GF-D8 (cell line): Measurements from ENCODE around the gene PLXNA1.

Experiments used
- DNase-seq: peaks from one replicate; lab custom pipeline; 2025; lab: John Stamatoyannopoulos, UW

The PLXNA1 gene

DNA sequence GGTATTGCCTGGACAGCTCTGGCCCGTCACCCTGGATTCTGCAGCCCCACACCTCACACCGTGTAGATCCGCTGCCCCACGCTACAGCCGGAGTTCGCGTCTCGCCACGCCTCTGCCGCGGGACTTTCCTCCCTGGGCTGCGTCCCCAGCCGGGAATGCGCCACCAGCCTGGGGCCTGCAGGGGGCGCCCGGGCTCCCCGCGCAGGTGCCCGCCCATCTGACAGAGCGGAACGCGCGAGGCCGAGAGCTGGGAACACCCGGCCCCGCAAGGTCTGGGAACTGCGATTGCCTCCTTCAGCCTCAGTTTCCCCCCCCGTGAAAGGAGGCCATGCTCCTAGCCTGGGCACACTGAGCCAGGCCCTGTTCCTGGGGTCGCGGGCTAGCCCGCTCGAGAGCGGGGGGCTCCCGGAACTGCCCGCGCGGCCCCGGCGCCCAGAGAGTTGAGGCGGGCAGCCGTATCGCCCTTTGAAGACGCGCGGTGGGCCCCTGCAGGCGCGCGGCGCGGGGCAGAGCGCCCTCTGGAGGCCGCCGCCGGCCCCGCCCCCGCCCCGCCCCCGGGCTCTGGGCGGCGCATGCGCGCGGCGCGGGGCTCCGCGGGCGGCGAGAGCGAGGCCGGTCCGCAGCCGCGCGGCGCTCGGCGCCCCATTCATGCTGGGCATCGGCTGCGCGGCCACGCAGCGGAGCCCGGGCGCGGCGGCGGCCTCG lies at the start of gene PLXNA1:
PLXNA1 (plus strand) TSS at position 645 of the 705 bp plus-strand sequence. CDS start 5,479 bp downstream, outside the sequence.
- DNase-seq, result no peak

DNA sequence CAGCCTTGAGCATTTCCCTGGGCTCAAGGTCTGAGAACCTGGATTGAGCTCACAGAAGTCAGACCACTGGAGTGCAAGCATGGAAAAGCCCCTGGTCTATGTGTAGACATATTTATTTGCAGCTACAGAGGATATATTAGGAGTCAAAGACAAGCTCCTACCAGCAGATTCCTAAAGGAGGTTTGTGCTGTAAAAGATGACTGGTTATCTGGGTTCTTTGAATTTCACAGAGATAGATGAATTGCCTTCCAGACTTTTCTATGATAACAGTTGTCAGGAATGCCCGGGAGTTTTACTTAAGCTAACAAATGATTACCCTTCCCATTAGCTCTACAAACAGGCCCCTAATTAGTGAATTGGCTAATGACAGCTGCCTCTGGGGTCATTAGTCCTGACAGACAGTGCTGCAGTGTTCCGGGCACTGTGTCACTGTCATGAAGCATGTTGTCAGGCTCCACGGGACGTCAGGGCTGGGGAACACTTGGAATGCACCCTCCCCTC lies 48.8 kb upstream of the PLXNA1 start:
- no peak for DNase-seq

DNA sequence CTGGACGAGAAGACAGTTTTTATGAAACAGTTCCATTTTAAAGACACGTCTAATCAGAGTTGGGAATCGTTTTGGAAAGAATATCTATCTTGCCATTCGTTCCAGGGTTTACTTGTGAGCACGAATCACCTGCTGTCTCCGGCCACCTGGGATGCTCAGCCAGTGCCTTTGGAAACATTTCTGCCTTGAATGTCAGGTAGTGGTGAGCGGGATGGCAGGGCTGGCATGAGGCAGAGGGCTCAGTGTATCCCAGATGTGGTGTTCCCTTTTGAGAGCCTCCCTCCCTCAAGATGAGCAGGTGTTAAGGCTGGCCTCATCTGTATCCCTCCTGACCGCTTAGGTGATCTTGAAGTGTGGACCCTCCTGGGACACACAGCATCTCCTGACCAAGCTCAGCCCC lies 47.9 kb upstream of the PLXNA1 start:
- DNase-seq, result no peak

DNA sequence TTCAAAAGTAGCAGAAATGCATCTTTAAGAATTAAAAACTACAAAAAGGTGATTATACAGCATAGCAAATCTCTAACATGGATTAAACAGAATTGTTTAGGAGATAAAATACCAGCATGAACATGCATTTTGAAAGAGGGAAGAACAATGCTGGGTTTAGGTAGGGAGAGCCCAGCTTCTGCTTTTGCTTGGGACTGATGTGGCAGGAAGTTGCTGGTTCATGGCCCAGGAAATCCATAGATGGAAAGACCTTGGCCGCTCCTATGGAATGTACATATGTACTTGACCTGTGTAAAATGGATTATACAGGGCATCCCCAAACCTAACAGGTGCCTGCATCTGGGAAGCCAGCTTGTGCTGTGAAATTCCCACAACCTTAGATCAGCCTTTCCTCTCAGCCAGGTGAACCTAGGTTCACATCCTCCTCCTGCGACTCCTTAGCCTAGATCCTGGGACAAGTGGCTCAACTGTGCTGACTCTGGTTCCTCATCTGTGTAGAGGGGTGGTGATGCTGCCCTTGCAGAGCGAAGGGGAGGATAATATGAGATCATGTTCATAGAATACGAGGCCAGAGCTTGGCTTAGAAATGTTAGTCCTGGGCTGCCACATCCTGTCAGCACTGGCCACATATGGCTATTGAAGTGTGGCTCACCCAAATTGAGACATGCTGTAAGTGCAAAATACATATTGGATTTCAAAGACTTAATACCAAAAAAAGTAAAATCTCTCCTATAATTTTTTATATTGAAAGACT lies 47.0 kb upstream of the PLXNA1 start:
- DNase-seq, result no peak

DNA sequence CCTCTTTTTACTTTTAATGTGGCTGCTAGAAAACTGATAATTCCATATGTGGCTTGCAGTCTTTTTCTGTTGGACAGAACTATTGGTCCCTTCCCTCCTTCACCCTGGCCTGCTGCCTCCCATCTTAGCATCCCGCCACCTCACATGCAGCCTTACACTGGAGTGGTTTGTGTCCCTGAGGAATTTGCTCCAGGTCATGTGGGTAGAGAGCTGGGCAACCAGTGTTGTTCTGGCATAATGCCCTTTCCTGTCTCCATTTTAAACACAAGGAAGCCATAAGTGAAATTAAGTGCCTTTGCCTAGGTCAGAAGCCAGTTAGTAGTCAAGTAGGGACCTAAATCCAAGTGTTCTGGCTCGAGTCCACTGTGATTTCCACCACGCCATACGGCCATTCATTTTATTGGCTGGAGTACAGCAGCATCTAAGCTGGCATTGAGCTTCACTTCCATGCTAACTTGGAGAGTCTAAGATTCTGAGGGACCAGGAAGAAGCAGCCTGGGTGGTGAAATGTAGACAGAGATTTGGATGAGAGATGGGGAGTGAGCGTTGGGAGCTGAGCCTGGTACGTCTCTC lies 46.0 kb upstream of the PLXNA1 start:
- DNase-seq, result no peak

DNA sequence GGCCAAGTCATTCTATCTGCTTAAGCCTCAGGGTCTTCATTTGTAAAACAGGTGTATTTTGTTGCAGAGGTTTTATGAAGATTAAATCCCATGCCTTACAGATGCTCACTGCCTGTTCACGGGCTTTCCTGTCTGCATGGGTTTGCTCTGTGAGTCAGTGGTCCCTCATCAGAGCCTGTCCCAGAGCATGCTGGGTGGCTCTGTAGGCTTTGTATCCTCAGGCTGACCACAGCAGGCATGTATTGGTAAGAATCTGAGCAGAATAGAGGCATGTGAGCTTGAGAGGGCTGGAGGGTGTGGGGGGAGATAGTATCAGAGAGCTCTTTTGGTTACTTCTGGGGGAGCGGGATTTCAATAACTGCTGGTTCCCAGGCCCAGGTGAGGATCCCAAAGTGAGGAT lies 45.4 kb upstream of the PLXNA1 start:
- DNase-seq, result no peak

DNA sequence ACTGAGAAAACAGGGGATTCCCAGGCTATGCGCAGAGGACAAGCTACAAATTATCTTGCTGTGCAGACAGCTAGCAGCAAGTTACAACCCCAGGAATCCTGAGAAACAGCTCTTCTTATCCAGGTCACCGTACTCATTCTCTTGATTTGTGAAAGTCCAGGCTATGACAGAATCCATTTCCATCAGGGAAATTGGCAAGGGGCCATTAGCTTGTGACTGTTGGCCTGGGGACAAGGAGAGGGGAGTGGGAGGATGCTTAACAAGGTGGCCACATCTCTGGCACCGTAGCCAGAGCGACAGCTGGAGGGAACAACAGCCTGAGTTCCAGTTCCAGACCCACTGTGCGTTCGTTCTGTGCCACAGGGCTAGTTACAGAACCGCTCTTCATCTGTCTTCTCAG lies 44.9 kb upstream of the PLXNA1 start:
- DNase-seq, result no peak

DNA sequence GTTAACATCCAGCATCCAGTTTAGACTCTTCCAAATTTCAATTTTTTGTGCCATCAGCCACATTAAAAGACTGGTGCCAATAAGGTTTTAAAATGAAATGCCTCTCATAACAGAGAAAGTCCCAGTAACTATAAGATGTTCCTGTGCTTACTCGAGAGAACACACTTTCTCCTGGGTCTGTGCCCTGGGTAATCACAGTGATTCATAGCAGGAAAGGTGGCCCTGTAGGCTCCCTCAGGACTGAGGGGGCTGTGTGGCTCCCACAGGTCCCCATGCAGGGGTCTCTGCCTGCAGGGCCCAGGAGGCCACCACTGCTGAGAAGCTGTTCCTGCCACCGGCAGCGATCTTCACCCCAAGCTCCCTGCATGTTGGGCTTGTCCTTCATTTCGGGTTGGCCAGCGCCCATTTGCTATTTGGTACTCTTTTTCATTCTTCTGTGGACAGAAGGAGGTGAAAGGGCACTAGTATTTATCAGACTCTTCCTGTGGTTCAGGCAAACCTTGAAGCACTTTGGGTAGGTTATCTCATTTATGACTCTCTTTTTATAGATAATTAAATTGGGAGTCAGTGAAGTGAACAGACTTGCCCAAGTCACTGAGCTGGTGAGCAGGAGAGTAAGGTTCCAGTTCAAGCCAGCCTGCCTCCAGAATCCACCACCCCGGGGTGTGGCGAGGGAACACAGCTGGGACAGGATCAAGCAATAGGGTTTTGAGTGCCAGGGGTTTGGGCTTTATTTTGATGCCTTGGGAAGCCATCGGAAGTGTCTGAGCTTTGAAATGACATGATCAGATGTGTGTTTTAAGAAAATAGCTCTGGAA lies 44.2 kb upstream of the PLXNA1 start:
- no peak for DNase-seq

DNA sequence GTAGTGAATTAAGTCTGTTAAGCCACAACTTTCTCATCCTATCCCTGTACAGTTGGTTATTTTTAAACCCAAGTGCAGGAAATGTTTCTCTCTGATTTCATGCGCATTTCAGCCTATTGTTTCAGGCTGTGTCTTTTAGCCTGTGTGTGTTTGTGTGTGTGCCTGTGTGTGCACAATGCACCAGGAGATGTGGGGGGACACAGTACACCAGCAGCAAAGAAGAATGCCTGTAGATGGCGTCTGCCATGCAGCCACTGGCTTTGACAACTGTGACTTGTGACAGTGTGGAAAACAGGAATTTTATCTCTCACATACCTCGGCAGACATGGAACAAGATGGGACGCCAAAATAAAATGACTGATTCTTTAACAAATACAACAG lies 43.6 kb upstream of the PLXNA1 start:
- DNase-seq, result no peak

DNA sequence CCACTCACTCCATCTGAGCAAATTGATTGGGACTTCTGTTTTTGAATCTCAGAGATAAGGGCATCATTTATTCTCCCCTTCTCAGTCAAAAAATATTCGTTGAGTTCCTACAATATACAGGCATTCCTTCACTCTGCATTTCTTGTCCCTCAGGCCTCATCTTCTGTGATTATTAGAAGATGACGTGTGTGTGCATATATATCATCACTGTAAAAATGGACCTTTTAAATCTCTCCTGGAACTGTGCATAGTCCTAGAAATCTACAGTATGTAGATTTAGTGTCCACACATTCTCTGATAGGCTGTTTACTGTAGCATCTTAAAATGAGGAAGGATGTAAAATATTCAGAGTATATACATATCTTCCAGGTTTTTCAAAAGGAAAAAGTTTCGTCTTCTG lies 43.2 kb upstream of the PLXNA1 start:
- DNase-seq, result no peak

DNA sequence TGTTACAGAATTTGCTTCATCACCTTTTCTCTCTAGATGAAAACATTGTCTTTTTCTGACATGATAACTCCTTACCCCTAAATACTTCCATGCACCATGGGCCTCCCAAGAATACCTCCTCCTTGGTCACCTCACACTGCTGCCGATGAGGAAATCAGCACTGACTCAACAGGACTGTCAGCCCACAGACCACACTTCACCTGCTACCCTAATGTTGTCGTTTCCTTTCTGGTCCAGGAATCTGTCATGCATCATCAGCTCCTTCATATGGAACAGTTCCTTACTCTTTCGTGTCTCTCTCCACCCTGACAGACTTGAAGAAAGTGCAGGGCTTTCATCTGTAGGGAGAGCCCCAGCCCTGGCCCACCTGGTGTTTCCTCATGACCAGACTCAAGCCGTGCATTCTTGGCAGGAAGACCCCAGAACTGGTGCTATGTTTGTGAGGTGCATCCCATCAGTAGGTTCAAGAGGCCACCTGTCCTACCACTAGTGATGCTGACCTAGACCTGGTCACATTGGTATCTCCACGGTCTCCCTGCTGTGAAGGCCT lies 41.1 kb upstream of the PLXNA1 start:
- DNase-seq, result no peak

DNA sequence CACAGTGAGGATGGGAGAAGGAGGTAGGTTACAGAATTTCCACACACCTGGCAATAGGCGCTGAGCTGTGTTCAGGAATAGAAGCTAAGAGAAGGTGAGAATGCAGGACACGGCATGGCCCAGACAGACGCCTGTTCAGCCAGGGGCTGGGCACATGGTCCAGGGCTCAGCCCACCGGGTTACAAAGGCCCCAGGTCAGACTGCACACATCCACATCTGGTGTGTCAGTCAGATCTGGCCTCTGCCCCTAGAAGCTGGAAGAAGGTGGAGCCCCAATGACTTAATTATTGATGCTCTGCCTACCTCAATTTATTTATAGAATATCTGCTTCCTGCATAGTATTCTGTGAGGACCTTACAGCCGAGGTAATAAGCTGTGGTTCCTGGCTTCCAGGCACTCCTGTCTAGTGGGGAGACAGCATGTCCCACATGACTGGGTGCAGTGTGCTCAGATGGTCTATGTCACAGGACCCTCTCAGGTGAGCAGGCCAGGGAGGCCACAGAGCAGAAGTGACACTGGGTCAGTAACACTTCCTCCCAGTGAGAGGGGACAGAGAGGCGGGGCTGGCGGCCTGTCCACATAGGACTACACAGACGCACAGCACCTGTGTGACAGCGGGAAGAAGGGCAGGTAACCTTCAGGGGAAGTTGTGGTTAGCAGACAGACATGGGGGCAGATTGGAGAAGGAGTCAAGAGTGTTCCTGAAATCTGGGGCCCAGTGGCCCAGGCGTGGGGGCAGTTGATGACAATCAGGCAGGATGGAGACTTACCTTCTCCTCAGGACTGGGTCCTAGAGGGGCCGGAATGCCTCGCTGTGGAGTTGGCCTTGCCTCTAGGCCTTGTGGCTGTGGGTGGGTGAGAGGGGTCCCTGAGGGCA lies 38.6 kb upstream of the PLXNA1 start:
- DNase-seq, result no peak

DNA sequence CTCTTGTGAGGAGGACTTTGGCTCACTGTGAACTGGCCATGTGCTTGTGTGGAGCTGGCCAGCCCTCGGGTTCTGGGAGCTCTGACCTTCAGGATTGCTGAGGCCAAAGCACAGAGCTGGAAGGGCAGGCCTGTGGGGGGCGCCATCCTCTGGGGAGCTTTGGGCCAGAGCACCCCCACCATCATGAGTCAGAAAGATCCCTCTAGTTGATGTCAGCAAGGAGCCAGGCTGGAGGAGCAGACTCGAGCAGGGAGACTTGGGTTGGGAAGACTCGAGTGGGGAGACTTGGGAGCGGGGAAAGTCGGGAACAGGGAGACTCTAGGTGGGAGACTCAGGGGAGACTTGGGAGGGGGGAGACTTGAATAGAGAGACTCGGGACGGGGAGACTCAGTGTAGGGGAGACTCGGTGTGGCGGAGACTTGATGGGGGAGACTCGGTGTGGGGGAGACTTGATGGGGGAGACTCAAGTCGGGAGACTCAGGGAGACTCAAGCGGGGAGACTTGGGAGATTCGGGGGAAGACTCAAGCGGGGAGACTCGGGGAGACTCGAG lies 37.7 kb upstream of the PLXNA1 start:
- no peak for DNase-seq

DNA sequence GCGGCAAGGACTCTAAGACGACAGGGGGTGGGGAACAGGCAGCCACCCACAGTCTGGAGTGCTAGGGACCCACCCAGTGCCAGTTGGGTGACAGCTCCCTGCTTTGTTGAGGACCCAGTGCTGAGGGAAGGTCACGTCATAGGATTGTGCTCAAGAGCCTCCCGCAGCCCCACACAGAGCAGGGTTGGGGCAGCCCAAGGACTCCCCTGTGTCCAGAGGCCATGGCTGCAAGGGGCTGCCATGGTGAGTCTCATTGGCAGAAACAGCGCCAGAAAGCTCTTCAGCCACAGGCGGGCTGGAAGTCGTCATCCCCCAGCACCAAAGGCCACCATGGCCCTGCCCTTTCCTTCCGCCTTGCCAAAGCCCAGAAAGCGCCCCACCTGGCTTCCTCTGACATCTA lies 37.0 kb upstream of the PLXNA1 start:
- no peak for DNase-seq

DNA sequence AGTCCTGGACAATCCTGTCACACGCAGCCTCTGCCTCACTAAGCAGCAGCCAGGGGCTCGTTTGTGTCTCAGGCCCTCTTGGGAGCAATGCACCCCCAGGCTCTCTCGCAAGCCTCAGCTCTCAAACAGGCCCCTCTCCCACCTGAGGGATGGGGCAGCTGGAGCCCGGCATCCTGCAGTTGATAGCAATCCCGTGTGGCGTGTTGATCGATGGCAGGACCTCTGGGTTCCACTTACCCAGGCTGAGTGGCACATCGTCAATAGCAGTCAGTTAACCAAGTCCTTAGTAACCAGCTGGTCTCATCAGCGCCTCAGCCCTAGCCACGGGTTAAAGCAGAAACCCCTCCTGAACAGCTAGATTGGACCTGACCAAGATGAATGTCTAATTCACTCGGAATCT lies 36.5 kb upstream of the PLXNA1 start:
- no peak for DNase-seq

DNA sequence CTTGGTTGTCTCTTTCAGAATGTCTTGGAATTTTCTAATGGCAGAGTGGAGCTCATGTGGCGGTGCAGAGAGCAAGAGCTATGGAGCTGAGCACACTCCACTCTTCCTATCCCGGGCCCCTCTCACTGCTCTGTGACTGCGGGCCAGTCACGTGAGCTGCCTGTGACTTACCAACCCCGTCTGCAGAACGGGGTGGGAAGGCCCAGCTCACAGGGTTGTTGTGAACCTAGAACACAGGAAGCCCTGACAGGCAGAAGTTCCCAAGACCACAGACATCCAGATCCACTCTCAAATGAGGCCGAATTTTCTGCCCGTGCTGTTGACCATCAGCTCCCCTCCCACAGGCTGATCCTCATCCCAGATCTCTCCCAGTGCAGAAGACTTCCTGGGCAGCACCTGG lies 35.5 kb upstream of the PLXNA1 start:
- no peak for DNase-seq

DNA sequence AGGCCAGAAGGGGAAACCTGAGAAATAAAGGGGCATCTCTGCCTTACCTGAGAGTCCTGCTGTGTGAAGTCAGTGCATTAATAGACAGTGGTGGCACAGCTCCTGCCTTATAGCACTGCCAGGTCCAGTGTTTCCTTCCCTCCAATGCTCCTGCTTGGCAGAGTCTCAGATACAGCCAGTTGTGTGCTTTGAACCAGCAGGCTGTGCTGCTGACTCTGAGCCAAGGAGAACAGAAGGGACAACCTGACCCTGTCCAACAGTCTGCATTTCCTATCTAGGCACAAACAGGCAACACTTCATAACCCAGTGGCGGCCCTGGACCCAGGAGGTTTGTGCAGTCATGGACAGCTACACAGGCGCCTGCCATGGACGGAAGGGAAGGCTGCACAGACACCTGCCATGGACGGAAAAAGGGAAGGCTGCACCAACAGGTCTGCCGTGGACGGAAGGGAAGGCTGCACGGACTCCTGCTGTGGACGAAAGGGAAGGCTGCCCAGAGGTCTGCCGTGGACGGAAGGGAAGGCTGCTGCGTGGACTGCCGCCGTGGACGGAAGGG lies 33.9 kb upstream of the PLXNA1 start:
- no peak for DNase-seq

DNA sequence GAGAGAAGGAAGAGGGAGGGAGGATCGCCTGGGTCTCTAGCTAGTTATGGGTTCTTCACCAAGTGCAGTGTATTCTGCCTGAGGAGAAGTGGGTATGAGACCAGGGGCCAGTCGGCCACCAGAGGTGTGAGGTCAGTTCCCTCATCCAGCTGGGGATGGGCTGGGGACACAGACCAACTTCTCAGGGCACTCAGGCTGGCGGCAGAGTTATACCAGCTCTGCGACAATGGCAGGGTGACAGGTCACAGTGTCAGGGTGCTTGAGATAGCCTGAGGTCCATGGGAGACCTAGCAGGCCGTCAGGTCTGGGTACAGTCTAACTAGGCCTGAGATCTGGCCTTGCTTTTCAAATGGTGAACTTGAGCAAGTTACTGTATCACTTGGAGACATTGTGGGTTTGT lies 31.4 kb upstream of the PLXNA1 start:
- no peak for DNase-seq

DNA sequence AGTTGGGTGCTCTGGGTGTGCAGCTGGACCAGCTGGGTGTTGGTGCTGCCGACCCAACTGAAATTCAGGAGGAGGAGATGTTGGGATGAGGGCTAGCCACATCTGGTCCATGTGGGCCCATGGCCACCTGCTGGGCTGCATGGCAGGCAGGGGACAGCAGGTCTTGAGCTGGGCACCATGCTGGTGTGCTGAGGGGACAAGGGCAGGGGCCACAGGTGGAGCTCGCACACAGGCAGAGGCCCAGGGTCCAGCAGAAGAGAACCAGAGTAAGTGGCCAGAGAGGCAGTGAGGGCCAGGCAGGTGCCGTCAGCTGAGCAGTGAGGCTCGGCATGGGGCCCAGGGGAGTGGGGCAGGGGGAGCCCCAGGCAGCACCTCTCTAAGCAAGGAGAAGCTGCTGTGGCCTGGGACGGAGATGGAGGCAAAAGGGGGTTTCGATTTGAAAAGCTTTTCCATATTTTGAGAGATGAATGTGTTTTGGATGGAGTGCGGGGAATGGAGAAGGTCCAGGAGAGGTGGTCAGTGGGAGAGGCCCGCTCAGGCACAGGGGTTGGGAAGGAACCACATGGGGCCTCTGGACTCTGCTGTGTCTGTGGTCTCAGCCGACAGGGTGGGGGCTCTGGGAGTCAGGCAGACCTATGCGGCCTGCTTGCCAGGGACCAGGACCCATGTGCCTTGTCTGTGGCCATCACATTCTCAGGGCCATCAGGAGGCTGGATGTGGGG lies 30.5 kb upstream of the PLXNA1 start:
- DNase-seq, result no peak
